Breast epithelium (tissue), 4 donors: ENCODE data around the gene PEF1. TPM values are rescaled to one million over a fixed set of nuclear protein-coding genes. Genes with fewer than 3 reads are reported as not detected.

Source experiments
- DNase-seq, 2 donors: peaks; one replicate each; pipeline ENCODE4 v3.0.0-alpha.2; 2019; ENCODE audit warnings: low spot score in 2 of 2
- H3K27ac ChIP-seq, 2 donors: fragments of 200-600 bp; sonication (generic) in 1 of 2; one replicate each; pipeline ENCODE4 v1.5.1; 2016 to 2019; ENCODE audit warnings: mild to moderate bottlenecking in 1 of 2
- H3K27me3 ChIP-seq, 2 donors: fragments of 200-600 bp; sonication (generic) in 1 of 2; one replicate each; pipeline versions ENCODE4 v1.5.1 to v1.6.0; 2017 to 2019; ENCODE audit warnings: control low read depth in 1 of 2, mild to moderate bottlenecking in 1 of 2
- H3K36me3 ChIP-seq: fragments of 200-600 bp; one replicate; pipeline ENCODE4 v1.5.1; 2019
- H3K4me1 ChIP-seq, 2 donors: fragments of 200-600 bp; sonication (generic); one replicate each; pipeline ENCODE4 v1.5.1; 2016 to 2019; ENCODE audit warnings: control low read depth in 1 of 2
- H3K4me3 ChIP-seq, 3 donors: fragments of 200-600 bp; sonication (generic); 1 replicate in 2 of 3; 2 replicates in 1 of 3; pipeline ENCODE4 v1.5.1; 2016 to 2019; ENCODE audit warnings: mild to moderate bottlenecking in 3 of 3, moderate library complexity in 2 of 3
- H3K9me3 ChIP-seq, 2 donors: fragments of 200-600 bp; sonication (generic) in 1 of 2; one replicate each; pipeline ENCODE4 v1.5.1; 2016 to 2019; ENCODE audit warnings: control low read depth in 1 of 2
- POLR2A ChIP-seq: fragments of 450-650 bp; IDR thresholded peaks from one replicate; pipeline ENCODE4 v1.6.1; 2016; ENCODE audit warnings: antibody characterized with exemption, mild to moderate bottlenecking, moderate library complexity
- POLR2AphosphoS5 ChIP-seq, 3 donors: sonication (generic); formaldehyde crosslinking; IDR thresholded peaks; one replicate each; pipeline ENCODE4 v1.6.1; 2017; ENCODE audit warnings: antibody characterized with exemption in 3 of 3
- intact Hi-C: fragments of 100-400 bp; cut with DNase I; formaldehyde crosslinking; loops from one replicate; pipeline ENCODE4 v1.15.1; 2023; ENCODE audit warnings: low total_unique reads
- total RNA-seq, 3 donors: library from RNA; depleted of rRNA; stranded (reverse); fragments of >200 nt; gene quantifications; one replicate each; pipeline ENCODE4 v1.1.0, GENCODE V29; 2016
- TF ChIP-seq, protein P1 (sequence below), 3 donors: fragments of 450-650 bp; IDR thresholded peaks; one replicate each; pipeline ENCODE4 v1.5.1; 2016 to 2017; ENCODE audit warnings: antibody characterized with exemption in 3 of 3, mild to moderate bottlenecking in 3 of 3, moderate library complexity in 3 of 3

The PEF1 gene
- total RNA-seq, 3 donors from 2014 or later, result 67.8 to 84.9 (median 70.1) TPM

DNA sequence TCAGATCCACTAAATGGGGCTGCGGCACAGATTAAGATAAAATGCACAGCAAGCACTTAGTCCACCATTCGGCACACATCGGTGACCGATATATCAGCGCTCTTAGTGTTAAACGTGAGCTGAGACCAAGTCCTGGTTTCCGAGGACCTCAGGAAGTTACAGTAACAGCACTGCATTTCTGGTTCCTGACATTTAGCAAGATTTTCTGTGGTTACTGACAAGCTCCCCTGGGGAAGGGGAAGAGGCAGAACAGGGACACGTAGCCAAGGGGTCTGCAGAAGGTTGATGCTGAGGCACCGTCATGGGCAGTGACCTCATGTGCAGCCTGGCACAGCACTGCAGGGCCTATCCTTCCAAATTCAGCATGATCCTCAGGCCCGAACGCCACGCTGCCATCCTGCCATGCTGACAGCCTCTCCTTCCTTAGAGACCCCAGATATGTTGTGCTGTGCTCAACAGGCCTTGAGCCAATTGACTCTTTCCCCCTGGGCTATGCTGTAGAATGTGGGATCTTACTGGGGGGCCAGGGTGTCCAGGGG lies 13.4 kb upstream of the PEF1 start:
- Histone ChIP-seq H3K27ac (peak overlapping the region in 1 of 2 donors; percentile 3), H3K27me3 (no peaks in the 10 kb centered on the region), H3K36me3 (no peaks in the 10 kb centered on the region), H3K4me3 (no peak overlapping the region), H3K4me1 (no peaks in the 10 kb centered on the region), H3K9me3 (no peaks in the 10 kb centered on the region)
- no peak for DNase-seq
- TF ChIP-seq, protein P1, sequence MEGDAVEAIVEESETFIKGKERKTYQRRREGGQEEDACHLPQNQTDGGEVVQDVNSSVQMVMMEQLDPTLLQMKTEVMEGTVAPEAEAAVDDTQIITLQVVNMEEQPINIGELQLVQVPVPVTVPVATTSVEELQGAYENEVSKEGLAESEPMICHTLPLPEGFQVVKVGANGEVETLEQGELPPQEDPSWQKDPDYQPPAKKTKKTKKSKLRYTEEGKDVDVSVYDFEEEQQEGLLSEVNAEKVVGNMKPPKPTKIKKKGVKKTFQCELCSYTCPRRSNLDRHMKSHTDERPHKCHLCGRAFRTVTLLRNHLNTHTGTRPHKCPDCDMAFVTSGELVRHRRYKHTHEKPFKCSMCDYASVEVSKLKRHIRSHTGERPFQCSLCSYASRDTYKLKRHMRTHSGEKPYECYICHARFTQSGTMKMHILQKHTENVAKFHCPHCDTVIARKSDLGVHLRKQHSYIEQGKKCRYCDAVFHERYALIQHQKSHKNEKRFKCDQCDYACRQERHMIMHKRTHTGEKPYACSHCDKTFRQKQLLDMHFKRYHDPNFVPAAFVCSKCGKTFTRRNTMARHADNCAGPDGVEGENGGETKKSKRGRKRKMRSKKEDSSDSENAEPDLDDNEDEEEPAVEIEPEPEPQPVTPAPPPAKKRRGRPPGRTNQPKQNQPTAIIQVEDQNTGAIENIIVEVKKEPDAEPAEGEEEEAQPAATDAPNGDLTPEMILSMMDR (IDR thresholded peaks at IDR 0.05), result no peak
- TF ChIP-seq POLR2A (no peak), POLR2AphosphoS5 (IDR thresholded peaks at IDR 0.05) (no peak)
- intact Hi-C loops, result no loop called here

DNA sequence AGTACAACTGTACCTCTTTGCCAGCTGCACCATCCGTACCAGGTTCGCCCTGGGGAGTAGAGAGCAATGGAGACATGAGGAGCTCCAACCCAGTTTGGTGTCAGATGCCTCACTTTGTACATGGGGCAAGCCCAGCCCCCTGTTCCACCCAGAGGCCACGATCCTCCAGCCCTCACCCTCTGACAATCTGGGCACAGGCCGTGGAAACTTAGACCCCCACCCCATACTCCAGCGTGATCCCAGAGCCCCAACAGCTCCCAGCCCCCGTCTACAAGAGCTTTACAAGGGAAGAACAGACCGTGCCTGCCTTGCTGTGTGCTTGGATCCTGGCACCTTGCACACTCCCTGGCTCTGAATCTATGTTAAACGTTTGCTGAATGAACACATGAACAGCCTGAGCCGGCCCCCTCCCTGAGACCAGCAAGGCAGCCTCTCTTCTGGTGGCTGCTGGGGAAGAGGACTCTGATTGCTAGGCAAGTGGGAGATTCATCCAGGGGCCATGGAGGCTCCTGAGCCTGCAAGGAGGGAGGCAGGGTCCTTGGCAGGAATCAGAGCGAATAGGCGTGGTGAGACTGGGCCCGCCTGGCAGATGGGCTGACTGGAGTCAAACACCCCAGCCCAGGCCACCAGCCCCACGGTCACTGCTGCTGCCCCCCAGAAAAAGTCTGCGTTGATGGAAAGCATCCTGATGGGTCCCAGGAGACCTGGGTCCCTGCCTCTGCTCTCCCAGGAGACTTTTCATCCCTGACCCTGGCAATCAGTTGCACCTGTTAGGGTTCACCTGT lies 12.5 kb upstream of the PEF1 start:
- H3K36me3 ChIP-seq, result no peaks in the 10 kb centered on the region
- intact Hi-C loops, result no loop called here
- H3K27me3 ChIP-seq, result no peaks in the 10 kb centered on the region
- no peak overlapping the region for H3K4me3 ChIP-seq
- no peak for DNase-seq
- TF ChIP-seq, protein P1 (IDR thresholded peaks at IDR 0.05), result no peak
- TF ChIP-seq POLR2A (no peak), POLR2AphosphoS5 (IDR thresholded peaks at IDR 0.05) (no peak)
- H3K9me3 ChIP-seq, result no peaks in the 10 kb centered on the region
- no peaks in the 10 kb centered on the region for H3K4me1 ChIP-seq
- no peak overlapping the region for H3K27ac ChIP-seq

DNA sequence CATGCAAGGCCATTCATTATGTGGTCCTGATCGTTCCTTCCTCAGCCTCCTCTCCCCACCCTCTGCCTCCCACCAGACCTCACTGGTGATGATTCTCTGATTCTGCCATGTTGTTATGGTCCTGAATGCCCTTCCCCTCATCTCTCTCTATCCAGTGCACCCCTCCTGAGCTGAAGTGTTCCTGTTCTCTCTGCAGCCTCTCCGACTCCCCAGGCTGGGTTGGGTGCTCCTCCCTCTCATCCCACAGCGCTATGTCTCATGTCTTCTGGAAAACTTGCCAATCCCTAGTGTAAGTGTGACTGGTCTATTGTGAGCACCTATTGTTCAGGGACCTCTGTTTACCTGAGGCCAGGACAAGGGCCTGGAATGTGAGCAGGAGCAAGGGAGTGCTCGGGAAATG lies 11.1 kb upstream of the PEF1 start:
- Histone ChIP-seq H3K36me3 (no peaks in the 10 kb centered on the region), H3K9me3 (no peaks in the 10 kb centered on the region), H3K27me3 (no peaks in the 10 kb centered on the region), H3K4me1 (peaks cover 0 to 14% of the 10 kb centered on the region in 2 donors), H3K27ac (peak overlapping the region; percentile 10 to 43), H3K4me3 (no peak overlapping the region)
- TF ChIP-seq, protein P1 (IDR thresholded peaks at IDR 0.05), result no peak
- TF ChIP-seq POLR2A, result no peak
- TF ChIP-seq POLR2AphosphoS5 (IDR thresholded peaks at IDR 0.05), result no peak
- intact Hi-C loops, result no loop called here
- peak in 1 of 2 donors; percentile 37 for DNase-seq

DNA sequence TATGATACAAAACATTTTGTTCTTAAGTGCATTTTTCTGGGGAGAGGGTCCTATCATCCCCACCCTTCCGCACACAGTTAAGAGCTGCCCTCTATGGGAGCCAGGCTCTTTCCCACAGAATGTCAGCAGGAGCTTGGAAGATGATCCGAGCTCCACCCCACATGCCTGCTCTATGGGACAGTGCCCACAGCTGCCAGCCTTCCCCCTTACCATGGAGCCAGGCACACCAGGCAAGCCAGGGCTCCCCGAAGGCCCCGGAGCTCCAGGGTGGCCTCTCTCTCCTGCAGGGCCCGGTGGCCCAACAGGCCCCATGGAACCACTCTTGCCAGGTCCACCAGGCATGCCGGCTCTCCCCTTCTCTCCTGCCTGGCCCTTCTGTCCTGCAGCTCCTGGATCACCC lies 10.4 kb upstream of the PEF1 start:
- TF ChIP-seq POLR2AphosphoS5 (IDR thresholded peaks at IDR 0.05), result no peak
- TF ChIP-seq POLR2A, result no peak
- Histone ChIP-seq H3K27me3 (no peaks in the 10 kb centered on the region), H3K27ac (peak overlapping the region; percentile 10 to 38), H3K4me3 (no peak overlapping the region), H3K36me3 (no peaks in the 10 kb centered on the region), H3K9me3 (no peaks in the 10 kb centered on the region), H3K4me1 (peaks cover 0 to 21% of the 10 kb centered on the region in 2 donors)
- intact Hi-C loops, result no loop called here
- no peak for DNase-seq

DNA sequence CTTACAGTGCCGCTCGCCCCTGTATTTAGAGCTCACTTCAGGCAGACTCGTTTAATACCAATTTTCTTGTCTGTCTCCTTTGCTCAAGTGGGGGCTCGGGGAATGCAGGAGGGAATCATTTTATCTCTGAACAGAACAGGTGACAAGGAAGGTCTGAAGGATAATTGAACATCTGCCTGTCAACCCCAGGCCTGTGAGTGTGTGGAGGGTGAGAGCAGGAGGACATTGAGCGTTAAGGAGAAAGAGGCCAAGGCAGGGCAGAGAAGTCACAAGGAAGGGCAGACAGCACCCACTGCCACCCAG lies 9.7 kb upstream of the PEF1 start:
- H3K27me3 ChIP-seq, result no peaks in the 10 kb centered on the region
- no peaks in the 10 kb centered on the region for H3K36me3 ChIP-seq
- H3K9me3 ChIP-seq, result no peaks in the 10 kb centered on the region
- TF ChIP-seq, protein P1 (IDR thresholded peaks at IDR 0.05), result no peak
- TF ChIP-seq POLR2AphosphoS5 (IDR thresholded peaks at IDR 0.05) (no peak), POLR2A (no peak)
- intact Hi-C loops, result no loop called here
- peak overlapping the region; percentile 40 to 48 for H3K27ac ChIP-seq
- no peak for DNase-seq
- peaks cover 0 to 24% of the 10 kb centered on the region in 2 donors for H3K4me1 ChIP-seq
- H3K4me3 ChIP-seq, result no peak overlapping the region
